Glutamatergic neuron (in vitro differentiated cells): Measurements from ENCODE around the gene KCP. TPM values are rescaled to one million over a fixed set of nuclear protein-coding genes. Genes with fewer than 3 reads are reported as not detected.

ENCODE experiments used
- DNase-seq: peaks from one replicate; pipeline ENCODE4 v3.0.0; 2022
- H3K27ac Mint-ChIP-seq: one replicate; pipeline ENCODE4 v1.8.0; 2020; ENCODE audit warnings: mild to moderate bottlenecking, mixed read lengths, inconsistent platforms; ENCODE audit not compliant: unreplicated experiment
- H3K27me3 Mint-ChIP-seq: one replicate; pipeline ENCODE4 v1.8.0; 2020; ENCODE audit warnings: mild to moderate bottlenecking, moderate library complexity, mixed read lengths, inconsistent platforms; ENCODE audit not compliant: unreplicated experiment
- H3K36me3 Mint-ChIP-seq: one replicate; pipeline ENCODE4 v1.8.0; 2020; ENCODE audit warnings: mild to moderate bottlenecking, mixed read lengths, inconsistent platforms; ENCODE audit not compliant: unreplicated experiment
- H3K4me1 Mint-ChIP-seq: one replicate; pipeline ENCODE4 v1.8.0; 2020; ENCODE audit warnings: mild to moderate bottlenecking, low read depth, mixed read lengths, inconsistent platforms; ENCODE audit not compliant: unreplicated experiment
- H3K4me3 Mint-ChIP-seq: one replicate; pipeline ENCODE4 v1.8.0; 2020; ENCODE audit warnings: mild to moderate bottlenecking, mixed read lengths, inconsistent platforms; ENCODE audit not compliant: unreplicated experiment
- H3K9me3 Mint-ChIP-seq: one replicate; pipeline ENCODE4 v1.8.0; 2020; ENCODE audit warnings: mild to moderate bottlenecking, moderate library complexity, mixed read lengths, inconsistent platforms; ENCODE audit not compliant: unreplicated experiment
- total RNA-seq: library from RNA; stranded (reverse); fragmentation: NEBNext Ultra II Directional; extraction: Animal tissue kit (Norgen Biotek cat#: 25700); gene quantifications from one replicate; pipeline ENCODE4 v1.2.1, GENCODE V29; 2021; ENCODE audit not compliant: unreplicated experiment
- TF ChIP-seq, protein P1 (sequence below): fragments of 200-600 bp; sonication (generic); IDR thresholded peaks from one replicate; pipeline ENCODE4 v1.5.0; 2021; ENCODE audit not compliant: partially characterized antibody, unreplicated experiment

The KCP gene
- total RNA-seq, 1 donor from 2014 or later = 2.2 TPM

GRCh38 chr7:128919881-128920799 is 9.6 kb upstream of the KCP start:
- no peak for DNase-seq
- H3K27ac Mint-ChIP-seq = no peak overlapping the region

GRCh38 chr7:128919241-128919640 is 8.7 kb upstream of the KCP start:
- TF ChIP-seq, protein P1, sequence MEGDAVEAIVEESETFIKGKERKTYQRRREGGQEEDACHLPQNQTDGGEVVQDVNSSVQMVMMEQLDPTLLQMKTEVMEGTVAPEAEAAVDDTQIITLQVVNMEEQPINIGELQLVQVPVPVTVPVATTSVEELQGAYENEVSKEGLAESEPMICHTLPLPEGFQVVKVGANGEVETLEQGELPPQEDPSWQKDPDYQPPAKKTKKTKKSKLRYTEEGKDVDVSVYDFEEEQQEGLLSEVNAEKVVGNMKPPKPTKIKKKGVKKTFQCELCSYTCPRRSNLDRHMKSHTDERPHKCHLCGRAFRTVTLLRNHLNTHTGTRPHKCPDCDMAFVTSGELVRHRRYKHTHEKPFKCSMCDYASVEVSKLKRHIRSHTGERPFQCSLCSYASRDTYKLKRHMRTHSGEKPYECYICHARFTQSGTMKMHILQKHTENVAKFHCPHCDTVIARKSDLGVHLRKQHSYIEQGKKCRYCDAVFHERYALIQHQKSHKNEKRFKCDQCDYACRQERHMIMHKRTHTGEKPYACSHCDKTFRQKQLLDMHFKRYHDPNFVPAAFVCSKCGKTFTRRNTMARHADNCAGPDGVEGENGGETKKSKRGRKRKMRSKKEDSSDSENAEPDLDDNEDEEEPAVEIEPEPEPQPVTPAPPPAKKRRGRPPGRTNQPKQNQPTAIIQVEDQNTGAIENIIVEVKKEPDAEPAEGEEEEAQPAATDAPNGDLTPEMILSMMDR = no peak
- Mint-ChIP-seq H3K9me3 (peaks cover 3% of the 10 kb centered on the region), H3K4me1 (peaks cover 21% of the 10 kb centered on the region), H3K27me3 (peaks cover 19% of the 10 kb centered on the region), H3K27ac (no peak overlapping the region), H3K4me3 (no peak overlapping the region), H3K36me3 (no peaks in the 10 kb centered on the region)
- no peak for DNase-seq

More at GRCh38 chr7:128919881-128920799, 9.6 kb upstream of the KCP start:
- Mint-ChIP-seq H3K4me3 (no peak overlapping the region), H3K27me3 (peaks cover 15% of the 10 kb centered on the region), H3K4me1 (peaks cover 21% of the 10 kb centered on the region), H3K36me3 (no peaks in the 10 kb centered on the region), H3K9me3 (peaks cover 3% of the 10 kb centered on the region)
- TF ChIP-seq, protein P1 = no peak

- no peak overlapping the region for H3K27ac Mint-ChIP-seq
- H3K36me3 Mint-ChIP-seq = no peaks in the 10 kb centered on the region
- H3K4me3 Mint-ChIP-seq = no peak overlapping the region
- peaks cover 3% of the 10 kb centered on the region for H3K9me3 Mint-ChIP-seq
- H3K27me3 Mint-ChIP-seq = peaks cover 19% of the 10 kb centered on the region
- TF ChIP-seq, protein P1 = no peak
- DNase-seq = no peak
- H3K4me1 Mint-ChIP-seq = peaks cover 21% of the 10 kb centered on the region
Observed at GRCh38 chr7:128918016-128918665, 7.6 kb upstream of the KCP start.

GRCh38 chr7:128917122-128917521 is 6.6 kb upstream of the KCP start:
- Mint-ChIP-seq H3K27ac (no peak overlapping the region), H3K36me3 (no peaks in the 10 kb centered on the region), H3K4me1 (peaks cover 21% of the 10 kb centered on the region), H3K9me3 (peaks cover 2% of the 10 kb centered on the region), H3K27me3 (peaks cover 21% of the 10 kb centered on the region), H3K4me3 (no peak overlapping the region)
- TF ChIP-seq, protein P1 = no peak
- DNase-seq = no peak

GRCh38 chr7:128916643-128916915 is 6.1 kb upstream of the KCP start:
- peaks cover 19% of the 10 kb centered on the region for H3K27me3 Mint-ChIP-seq

More at GRCh38 chr7:128916643-128916915, 6.1 kb upstream of the KCP start:
- H3K4me3 Mint-ChIP-seq = no peak overlapping the region
- TF ChIP-seq, protein P1 = no peak
- DNase-seq = no peak
- peaks cover 1% of the 10 kb centered on the region for H3K9me3 Mint-ChIP-seq
- H3K4me1 Mint-ChIP-seq = peaks cover 21% of the 10 kb centered on the region
- no peak overlapping the region for H3K27ac Mint-ChIP-seq
- no peaks in the 10 kb centered on the region for H3K36me3 Mint-ChIP-seq
